GM23248 (cell line): ENCODE data around the gene RIC3. TPM values are rescaled to one million over a fixed set of nuclear protein-coding genes. Genes with fewer than 3 reads are reported as not detected.

Experiments
- DNase-seq: peaks from one replicate; pipeline ENCODE4 v3.0.0-alpha.2; 2015
- H2AFZ ChIP-seq: fragments of 200-600 bp; sonication (generic); 2 replicates; pipeline ENCODE4 v1.6.1; 2016; ENCODE audit warnings: antibody characterized with exemption
- H3F3A ChIP-seq: fragments of 200-600 bp; sonication (generic); 2 replicates; pipeline ENCODE4 v1.6.1; 2016; ENCODE audit warnings: mild to moderate bottlenecking, antibody characterized with exemption, mixed run types; ENCODE audit not compliant: insufficient read depth
- H3K27ac ChIP-seq: fragments of 200-600 bp; sonication (generic); 2 replicates; pipeline ENCODE4 v1.5.1; 2016; ENCODE audit warnings: mild to moderate bottlenecking
- H3K27me3 ChIP-seq: fragments of 200-600 bp; sonication (generic); replicated peaks from 2 replicates; pipeline ENCODE4 v1.6.1; 2016; ENCODE audit warnings: mild to moderate bottlenecking; ENCODE audit not compliant: insufficient read depth
- H3K36me3 ChIP-seq: fragments of 200-600 bp; sonication (generic); 2 replicates; pipeline ENCODE4 v1.6.1; 2016; ENCODE audit warnings: low read depth, mild to moderate bottlenecking
- H3K4me1 ChIP-seq: fragments of 200-600 bp; sonication (generic); 2 replicates; pipeline ENCODE4 v1.6.1; 2016; ENCODE audit warnings: mild to moderate bottlenecking; ENCODE audit not compliant: insufficient read depth
- H3K4me2 ChIP-seq: fragments of 200-600 bp; sonication (generic); one replicate; pipeline ENCODE4 v1.6.1; 2016; ENCODE audit warnings: mild to moderate bottlenecking; ENCODE audit not compliant: unreplicated experiment
- H3K4me3 ChIP-seq: fragments of 200-600 bp; sonication (generic); 2 replicates; pipeline ENCODE4 v1.5.1; 2016; ENCODE audit warnings: mild to moderate bottlenecking
- H3K79me2 ChIP-seq: fragments of 200-600 bp; sonication (generic); 2 replicates; pipeline ENCODE4 v1.6.1; 2016; ENCODE audit warnings: mild to moderate bottlenecking; ENCODE audit not compliant: insufficient read depth
- H3K9ac ChIP-seq: fragments of 200-600 bp; sonication (generic); 2 replicates; pipeline ENCODE4 v1.6.1; 2016; ENCODE audit warnings: mild to moderate bottlenecking
- H3K9me2 ChIP-seq: fragments of 200-600 bp; sonication (generic); 2 replicates; pipeline ENCODE4 v1.6.1; 2016; ENCODE audit warnings: mixed run types, mild to moderate bottlenecking, moderate library complexity; ENCODE audit not compliant: insufficient read depth
- H3K9me3 ChIP-seq: fragments of 200-600 bp; sonication (generic); one replicate; pipeline ENCODE4 v1.6.1; 2017; ENCODE audit warnings: low read depth
- H4K20me1 ChIP-seq: fragments of 200-600 bp; sonication (generic); 2 replicates; pipeline ENCODE4 v1.6.0; 2016; ENCODE audit not compliant: insufficient read depth
- EZH2 ChIP-seq: fragments of 200-600 bp; sonication (generic); IDR thresholded peaks from 2 replicates; pipeline ENCODE4 v1.6.1; 2018; ENCODE audit warnings: antibody characterized with exemption, mild to moderate bottlenecking; ENCODE audit not compliant: insufficient read depth, poor library complexity, severe bottlenecking
- EZH2phosphoT487 ChIP-seq: fragments of 200-600 bp; sonication (generic); IDR thresholded peaks from 2 replicates; pipeline ENCODE4 v1.6.1; 2018; ENCODE audit warnings: antibody characterized with exemption, moderate library complexity, mild to moderate bottlenecking, low read depth; ENCODE audit not compliant: insufficient read depth
- WGBS, 2 experiments: methylation state at CpG; one replicate each; pipeline ENCODE4 v1.1.6; 2015 to 2017; ENCODE audit warnings: low lambda C conversion rate in 2 of 2, low coverage in 1 of 2; ENCODE audit errors: missing lambda C conversion rate in 2 of 2; 5-methylcytosine and 5-hydroxymethylcytosine counted together
- in situ Hi-C: fragments of 300-500 bp; cut with MboI; formaldehyde crosslinking; loops from 2 replicates; pipeline ENCODE4 v1.15.0; 2020
- polyA plus RNA-seq: library from polyadenylated mRNA; unstranded; fragments of >200 nt; fragmentation: Nextera tagmentation; extraction: Ambion mirVana; gene quantifications from 2 replicates; pipeline ENCODE4 v1.2.1, GENCODE V29; 2016
- total RNA-seq: library from RNA; depleted of rRNA; stranded (reverse); fragments of >200 nt; shearing (Covaris generic); gene quantifications from 2 replicates; pipeline ENCODE4 v1.2.3, GENCODE V29; 2014

The RIC3 gene
- total and polyA plus RNA-seq, 2 experiments from 2014 or later: 0.06 TPM; not detected in 1

DNA sequence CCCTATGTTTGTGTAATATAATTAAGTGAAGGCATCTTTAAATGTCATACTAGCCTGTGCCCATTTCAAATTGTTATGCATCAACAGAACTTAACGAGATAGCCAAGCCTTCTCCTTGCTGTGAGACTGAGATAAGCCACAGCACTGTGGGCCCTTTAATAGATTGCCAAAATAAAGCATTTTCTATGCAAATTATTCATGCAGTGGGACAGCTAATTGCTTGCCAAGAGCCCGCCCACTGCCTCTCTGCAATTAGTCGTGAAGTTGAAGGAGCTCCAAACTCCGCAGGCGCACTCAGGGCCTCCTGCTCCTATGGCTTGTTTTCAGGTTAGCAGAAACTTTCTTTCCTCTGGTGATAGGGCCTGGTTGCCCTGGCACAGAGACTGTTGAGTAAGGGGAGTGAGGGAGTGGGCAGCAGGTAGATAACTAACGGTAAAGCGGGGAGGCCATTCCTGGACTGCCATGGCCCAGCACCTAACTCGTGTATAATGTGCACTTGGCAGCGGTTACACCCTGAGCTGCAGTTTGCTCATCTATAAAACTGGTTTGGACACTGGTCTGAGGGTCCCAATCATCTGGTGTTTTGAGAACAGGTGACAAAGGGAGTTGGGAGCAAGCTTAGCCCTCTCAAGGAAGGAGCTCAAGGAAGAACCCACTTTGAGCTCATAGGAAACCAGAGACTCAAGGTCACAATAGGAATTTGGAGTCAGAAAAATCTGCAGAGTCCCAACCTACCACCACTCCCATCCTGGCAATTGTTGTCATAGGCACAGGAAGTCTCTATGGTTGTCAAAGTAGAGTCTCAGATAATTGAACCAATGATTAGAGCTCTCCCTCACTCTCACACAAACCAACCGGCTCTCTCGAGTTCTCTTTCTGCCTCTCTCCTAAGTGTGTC lies 33.9 kb upstream of the RIC3 start:
- H3K27me3 ChIP-seq: peaks cover 7% of the 10 kb centered on the region; the same call in 1 of the 2 replicates
- no peaks in the 10 kb centered on the region for H3K9me2 ChIP-seq
- H3K79me2 ChIP-seq: no peaks in the 10 kb centered on the region
- H3K9me3 ChIP-seq: no peaks in the 10 kb centered on the region
- no peak overlapping the region for H2AFZ ChIP-seq
- no peak overlapping the region for H3K9ac ChIP-seq
- H4K20me1 ChIP-seq: no peaks in the 10 kb centered on the region
- H3K4me3 ChIP-seq: no peak overlapping the region
- in situ Hi-C loops: no loop called here
- H3K4me2 ChIP-seq: no peak overlapping the region
- H3K36me3 ChIP-seq: no peaks in the 10 kb centered on the region
- no peak overlapping the region for H3K27ac ChIP-seq
- WGBS, 2 experiments: 52 to 53% methylated on average over 11 of the region's 11 CpGs
- no peak for DNase-seq
- no peaks in the 10 kb centered on the region for H3K4me1 ChIP-seq
- TF ChIP-seq EZH2 (no peak), EZH2phosphoT487 (no peak)
- no peaks in the 10 kb centered on the region for H3F3A ChIP-seq

DNA sequence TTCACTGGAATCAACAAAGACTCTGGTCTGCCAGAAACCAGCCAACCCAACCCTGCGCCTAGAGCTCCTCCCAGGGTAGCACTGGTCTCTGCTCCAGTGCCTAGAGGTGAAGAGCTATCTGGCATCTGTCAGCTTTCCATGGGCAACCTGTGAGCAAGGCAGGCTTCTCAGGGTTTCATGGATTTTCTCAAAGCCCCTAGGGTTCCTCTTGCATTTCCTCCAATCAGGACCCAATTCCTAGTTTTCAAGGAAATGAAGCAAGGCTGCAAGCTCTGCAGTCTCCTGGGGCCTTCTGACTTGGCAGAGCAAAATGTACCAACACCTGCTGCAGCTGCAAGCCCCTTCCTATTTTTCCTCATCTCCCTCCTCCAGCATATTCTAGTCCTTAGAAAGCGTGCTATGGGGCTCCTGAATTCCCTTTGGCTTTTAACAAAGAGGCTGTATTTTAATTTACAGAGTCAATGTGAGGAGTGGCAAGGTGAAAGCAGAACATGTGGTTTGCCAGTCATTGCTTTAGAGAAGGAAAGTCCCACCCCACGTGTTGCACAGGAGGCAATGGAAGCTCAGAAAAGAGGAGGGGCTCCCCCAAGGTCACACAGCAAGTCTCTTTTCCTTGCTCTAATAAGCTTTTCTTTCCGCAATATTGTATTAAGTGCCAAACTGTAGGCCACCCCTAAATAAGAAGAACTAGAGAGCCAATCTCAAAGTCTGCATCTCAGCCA lies 33.0 kb upstream of the RIC3 start:
- Histone ChIP-seq H3K27me3 (peaks cover 16% of the 10 kb centered on the region; the same call in 1 of the 2 replicates), H3K27ac (no peak overlapping the region), H3K9me2 (no peaks in the 10 kb centered on the region), H4K20me1 (no peaks in the 10 kb centered on the region), H3K4me3 (no peak overlapping the region), H3F3A (no peaks in the 10 kb centered on the region), H3K79me2 (no peaks in the 10 kb centered on the region), H2AFZ (no peak overlapping the region), H3K4me1 (no peaks in the 10 kb centered on the region), H3K9me3 (no peaks in the 10 kb centered on the region), H3K36me3 (no peaks in the 10 kb centered on the region), H3K4me2 (no peak overlapping the region), H3K9ac (no peak overlapping the region)
- 15 to 19% methylated on average over 4 of the region's 4 CpGs for WGBS, 2 experiments
- TF ChIP-seq EZH2phosphoT487: no peak
- TF ChIP-seq EZH2: no peak
- DNase-seq: no peak
- in situ Hi-C loops: no loop called here

DNA sequence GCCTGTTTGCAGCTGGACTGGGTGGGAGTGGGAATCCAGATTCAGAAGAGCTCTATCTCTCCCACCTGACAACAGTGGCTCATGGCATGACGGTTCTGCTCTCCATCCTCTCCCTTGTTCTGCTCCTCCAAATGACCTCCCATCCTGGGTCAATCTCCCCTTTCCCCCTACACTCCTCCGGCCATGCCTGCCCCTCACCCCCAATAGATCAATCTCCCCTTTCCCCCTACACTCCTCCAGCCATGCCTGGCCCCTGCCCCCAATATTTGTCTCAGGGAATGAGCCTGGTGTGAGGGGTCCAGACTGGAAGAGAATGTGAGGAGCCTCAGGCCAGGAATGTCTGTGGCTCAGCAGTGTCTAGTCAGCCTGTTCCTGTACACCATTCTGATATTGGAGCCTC lies 30.9 kb upstream of the RIC3 start:
- in situ Hi-C loops: no loop called here
- Histone ChIP-seq H3K9me3 (no peaks in the 10 kb centered on the region), H3F3A (no peaks in the 10 kb centered on the region), H3K4me3 (no peak overlapping the region), H2AFZ (no peak overlapping the region), H3K4me2 (no peak overlapping the region), H3K9me2 (no peaks in the 10 kb centered on the region), H3K36me3 (no peaks in the 10 kb centered on the region), H3K27me3 (peaks cover 19% of the 10 kb centered on the region), H3K4me1 (no peaks in the 10 kb centered on the region), H4K20me1 (no peaks in the 10 kb centered on the region), H3K27ac (no peak overlapping the region), H3K9ac (no peak overlapping the region), H3K79me2 (no peaks in the 10 kb centered on the region)
- no peak for DNase-seq
- TF ChIP-seq EZH2phosphoT487 (no peak), EZH2 (no peak)
- WGBS, 2 experiments: 20 to 31% methylated on average over 1 to 2 of the region's 2 CpGs

DNA sequence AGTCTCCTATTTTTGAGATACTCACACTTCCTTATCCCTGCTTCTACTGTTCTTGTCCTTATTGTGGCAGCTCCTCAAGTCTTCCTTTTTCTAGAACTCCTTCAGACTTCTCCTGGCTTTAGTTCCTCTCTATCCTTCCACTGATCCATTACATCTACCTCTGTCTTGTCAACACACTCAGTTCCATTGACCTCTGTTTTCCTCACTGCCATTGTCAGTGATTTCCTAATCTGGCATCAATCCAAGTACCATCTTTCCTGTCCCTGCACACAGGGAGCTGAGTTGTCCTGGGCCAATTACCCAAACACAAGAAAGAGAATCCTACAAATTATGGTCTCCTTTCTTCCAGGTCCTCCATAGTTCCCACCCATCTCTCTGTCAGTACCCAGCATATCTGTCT lies 27.9 kb upstream of the RIC3 start:
- no peaks in the 10 kb centered on the region for H3F3A ChIP-seq
- no peaks in the 10 kb centered on the region for H3K4me1 ChIP-seq
- no peak overlapping the region for H3K4me3 ChIP-seq
- no peak for TF ChIP-seq EZH2phosphoT487
- TF ChIP-seq EZH2: no peak
- no peak overlapping the region for H3K4me2 ChIP-seq
- no peaks in the 10 kb centered on the region for H3K9me2 ChIP-seq
- H2AFZ ChIP-seq: no peak overlapping the region
- H3K79me2 ChIP-seq: no peaks in the 10 kb centered on the region
- in situ Hi-C loops: no loop called here
- no peaks in the 10 kb centered on the region for H4K20me1 ChIP-seq
- no peak overlapping the region for H3K9ac ChIP-seq
- peaks cover 29% of the 10 kb centered on the region for H3K27me3 ChIP-seq
- no peak overlapping the region for H3K27ac ChIP-seq
- no peak for DNase-seq
- no peaks in the 10 kb centered on the region for H3K36me3 ChIP-seq
- H3K9me3 ChIP-seq: no peaks in the 10 kb centered on the region
